SK-N-SH treated with all-trans-retinoic acid at 6 μM for 48 hours (cell line): Measurements from ENCODE around the gene C10orf143.

Source experiments
- ATAC-seq: fragments of 200-7000 bp; cut with Tn5 transposase; 3 replicates; pipeline ENCODE4 v1.9.1; 2020; ENCODE audit warnings: mild to moderate bottlenecking, moderate library complexity
- ARNTL ChIP-seq: fragments of 450-650 bp; formaldehyde crosslinking; IDR thresholded peaks from 2 replicates; pipeline ENCODE4 v1.5.0; 2020; ENCODE audit warnings: low read depth, mild to moderate bottlenecking, moderate library complexity, borderline replicate concordance
- BACH2 ChIP-seq: fragments of 250-450 bp; sonication (Bioruptor Pico); IDR thresholded peaks from 2 replicates; pipeline ENCODE4 v1.9.0; 2021; ENCODE audit warnings: mild to moderate bottlenecking, borderline replicate concordance
- CREB5 ChIP-seq: fragments of 250-450 bp; sonication (Bioruptor Pico); IDR thresholded peaks from 2 replicates; pipeline ENCODE4 v1.5.1; 2020; ENCODE audit warnings: low read depth, mild to moderate bottlenecking, moderate library complexity
- CSDC2 ChIP-seq: fragments of 250-450 bp; sonication (Bioruptor Pico); IDR thresholded peaks from 2 replicates; pipeline ENCODE4 v1.5.0; 2020; ENCODE audit warnings: mild to moderate bottlenecking, moderate library complexity
- ESRRG ChIP-seq: fragments of 250-450 bp; sonication (Bioruptor Pico); IDR thresholded peaks from 2 replicates; pipeline ENCODE4 v1.6.1; 2021; ENCODE audit warnings: mild to moderate bottlenecking
- GLIS3 ChIP-seq: fragments of 250-450 bp; sonication (Bioruptor Pico); IDR thresholded peaks from 2 replicates; pipeline ENCODE4 v1.5.0; 2020; ENCODE audit warnings: mild to moderate bottlenecking, moderate library complexity
- ISL1 ChIP-seq: fragments of 250-450 bp; sonication (Bioruptor Pico); IDR thresholded peaks from 2 replicates; pipeline ENCODE4 v2.1.2; 2022; ENCODE audit warnings: mild to moderate bottlenecking, moderate library complexity
- OSR1 ChIP-seq: fragments of 250-450 bp; sonication (Bioruptor Pico); IDR thresholded peaks from 2 replicates; pipeline ENCODE4 v1.8.0; 2022; ENCODE audit warnings: moderate library complexity, mild to moderate bottlenecking, inconsistent platforms
- PATZ1 ChIP-seq: fragments of 250-450 bp; sonication (Bioruptor Pico); IDR thresholded peaks from 2 replicates; pipeline ENCODE4 v1.8.0; 2020; ENCODE audit warnings: mild to moderate bottlenecking, moderate library complexity, borderline replicate concordance
- POU6F1 ChIP-seq: fragments of 250-450 bp; sonication (Bioruptor Pico); IDR thresholded peaks from 2 replicates; pipeline ENCODE4 v1.8.0; 2021; ENCODE audit warnings: low read depth, mild to moderate bottlenecking, moderate library complexity, borderline replicate concordance
- PPARA ChIP-seq: fragments of 250-450 bp; sonication (Bioruptor Pico); IDR thresholded peaks from 2 replicates; pipeline ENCODE4 v1.5.0; 2020; ENCODE audit warnings: mild to moderate bottlenecking, borderline replicate concordance
- RARB ChIP-seq: fragments of 250-450 bp; sonication (Bioruptor Pico); IDR thresholded peaks from 2 replicates; pipeline ENCODE4 v1.8.0; 2021; ENCODE audit warnings: mild to moderate bottlenecking, moderate library complexity
- SNAI2 ChIP-seq: fragments of 250-450 bp; sonication (Bioruptor Pico); IDR thresholded peaks from 2 replicates; pipeline ENCODE4 v1.5.0; 2020; ENCODE audit warnings: mild to moderate bottlenecking, moderate library complexity
- TOX ChIP-seq: fragments of 250-450 bp; sonication (Bioruptor Pico); IDR thresholded peaks from 2 replicates; pipeline ENCODE4 v1.8.0; 2021; ENCODE audit warnings: mild to moderate bottlenecking, moderate library complexity, borderline replicate concordance
- TSHZ2 ChIP-seq: fragments of 250-450 bp; sonication (Bioruptor Pico); IDR thresholded peaks from 2 replicates; pipeline ENCODE4 v1.5.0; 2020; ENCODE audit warnings: mild to moderate bottlenecking, moderate library complexity
- ZFP3 ChIP-seq: fragments of 250-450 bp; sonication (Bioruptor Pico); IDR thresholded peaks from 2 replicates; pipeline ENCODE4 v1.5.0; 2020; ENCODE audit warnings: mild to moderate bottlenecking, moderate library complexity
- ZFP30 ChIP-seq: fragments of 450-650 bp; formaldehyde crosslinking; IDR thresholded peaks from 2 replicates; pipeline ENCODE4 v1.5.0; 2022; ENCODE audit warnings: mild to moderate bottlenecking, moderate library complexity
- ZNF565 ChIP-seq: fragments of 450-650 bp; formaldehyde crosslinking; conservative IDR thresholded peaks from 2 replicates; pipeline ENCODE4 v1.5.0; 2020; ENCODE audit warnings: low read depth, mild to moderate bottlenecking, moderate library complexity
- ZNF70 ChIP-seq: fragments of 450-650 bp; formaldehyde crosslinking; IDR thresholded peaks from 2 replicates; pipeline ENCODE4 v1.5.0; 2020; ENCODE audit warnings: mild to moderate bottlenecking, moderate library complexity
- ZNF8 ChIP-seq: fragments of 450-650 bp; formaldehyde crosslinking; IDR thresholded peaks from 2 replicates; pipeline ENCODE4 v1.5.0; 2020; ENCODE audit warnings: mild to moderate bottlenecking, moderate library complexity

Gene C10orf143

GRCh38 chr10:130137090-130137448 lies 26.4 kb upstream of the C10orf143 start:
- peak; percentile 14 for ATAC-seq
- TF ChIP-seq BACH2 (CRISPR knock-in tag) = no peak
- TF ChIP-seq ZNF70 = no peak
- TF ChIP-seq TSHZ2 = no peak
- TF ChIP-seq SNAI2 (CRISPR knock-in tag) = no peak
- no peak for TF ChIP-seq ZFP3 (CRISPR knock-in tag)
- no peak for TF ChIP-seq POU6F1 (CRISPR knock-in tag)
- no peak for TF ChIP-seq GLIS3 (CRISPR knock-in tag)
- no peak for TF ChIP-seq OSR1 (CRISPR knock-in tag)

- no peak for TF ChIP-seq OSR1 (CRISPR knock-in tag)
- 0 out of 2 replicates have a peak, but pooled peaks have one; percentile 11 for TF ChIP-seq PATZ1 (CRISPR knock-in tag)
- peak; percentile 45; the same call in 1 of the 2 replicates for TF ChIP-seq ZFP3 (CRISPR knock-in tag)
- peak; percentile 94 for ATAC-seq
These were observed 25.8 kb upstream of the C10orf143 start, which contains the start of gene GLRX3 for GRCh38 chr10:130136226-130137089. Gene GLRX3, plus strand, starts transcription at chr10:130136391. Its CDS starts 30 bp downstream, at chr10:130136421.

- peak; percentile 58 for ATAC-seq
These were observed 25.1 kb upstream of the C10orf143 start for GRCh38 chr10:130135676-130136225.

GRCh38 chr10:130128922-130129321 lies 18.3 kb upstream of the C10orf143 start:
- ATAC-seq = no peak
- no peak for TF ChIP-seq CREB5 (CRISPR knock-in tag)
- TF ChIP-seq PPARA (CRISPR knock-in tag) = no peak
- no peak for TF ChIP-seq ZNF565 (CRISPR knock-in tag)
- no peak for TF ChIP-seq ZFP3 (CRISPR knock-in tag)
- TF ChIP-seq TSHZ2 = no peak
- no peak for TF ChIP-seq ZNF8
- TF ChIP-seq, all 23 proteins: peak for 0

More at GRCh38 chr10:130135676-130136225, 25.1 kb upstream of the C10orf143 start:
- TF ChIP-seq ARNTL (CRISPR knock-in tag) = no peak
- no peak for TF ChIP-seq RARB (CRISPR knock-in tag)
- TF ChIP-seq ESRRG (CRISPR knock-in tag) = no peak
- no peak for TF ChIP-seq CSDC2 (CRISPR knock-in tag)
- no peak for TF ChIP-seq ZNF8
- no peak for TF ChIP-seq OSR1 (CRISPR knock-in tag)
- no peak for TF ChIP-seq SNAI2 (CRISPR knock-in tag)
- TF ChIP-seq TOX (CRISPR knock-in tag) = no peak
- TF ChIP-seq PATZ1 (CRISPR knock-in tag) = no peak
- no peak for TF ChIP-seq ZFP30
- no peak for TF ChIP-seq ISL1
